Fibroblast of lung (primary cell): ENCODE data around the gene OSCAR.

ENCODE experiments used
- EZH2 ChIP-seq: IDR thresholded peaks from 2 replicates; pipeline ENCODE4 v1.5.1; 2012; ENCODE audit warnings: low read length, control low read depth, mild to moderate bottlenecking; ENCODE audit errors: missing control alignments
- TF ChIP-seq, protein P1 (sequence below), 2 donors: IDR thresholded peaks in 1 of 2; conservative IDR thresholded peaks in 1 of 2; 1 replicate in 1 of 2; 2 replicates in 1 of 2; pipeline ENCODE4 v1.5.1; 2011 to 2012; ENCODE audit warnings: low read length in 2 of 2, control low read depth in 1 of 2, inconsistent platforms in 1 of 2, low read depth in 1 of 2, mild to moderate bottlenecking in 1 of 2

DNA sequence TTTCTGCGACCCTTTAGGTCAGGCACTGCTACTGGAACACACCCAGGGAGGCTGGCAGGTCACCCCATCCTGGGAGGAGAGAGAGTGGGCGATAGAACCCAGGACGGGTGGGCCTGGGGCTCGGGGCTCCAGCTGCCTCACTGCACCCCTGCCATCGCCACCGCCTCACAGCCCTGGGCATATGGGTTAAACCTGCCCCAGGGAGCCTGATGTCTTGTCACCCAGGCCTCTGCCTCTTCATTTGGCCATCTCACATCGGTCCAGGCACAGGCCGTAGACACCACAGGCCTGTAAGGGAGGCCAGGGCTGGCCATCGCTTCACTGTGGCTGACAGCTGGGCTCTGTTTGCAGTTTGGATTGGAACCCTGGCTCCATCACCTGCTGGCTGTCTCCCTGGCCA is 25.1 kb upstream of the OSCAR start:
- TF ChIP-seq, protein P1, sequence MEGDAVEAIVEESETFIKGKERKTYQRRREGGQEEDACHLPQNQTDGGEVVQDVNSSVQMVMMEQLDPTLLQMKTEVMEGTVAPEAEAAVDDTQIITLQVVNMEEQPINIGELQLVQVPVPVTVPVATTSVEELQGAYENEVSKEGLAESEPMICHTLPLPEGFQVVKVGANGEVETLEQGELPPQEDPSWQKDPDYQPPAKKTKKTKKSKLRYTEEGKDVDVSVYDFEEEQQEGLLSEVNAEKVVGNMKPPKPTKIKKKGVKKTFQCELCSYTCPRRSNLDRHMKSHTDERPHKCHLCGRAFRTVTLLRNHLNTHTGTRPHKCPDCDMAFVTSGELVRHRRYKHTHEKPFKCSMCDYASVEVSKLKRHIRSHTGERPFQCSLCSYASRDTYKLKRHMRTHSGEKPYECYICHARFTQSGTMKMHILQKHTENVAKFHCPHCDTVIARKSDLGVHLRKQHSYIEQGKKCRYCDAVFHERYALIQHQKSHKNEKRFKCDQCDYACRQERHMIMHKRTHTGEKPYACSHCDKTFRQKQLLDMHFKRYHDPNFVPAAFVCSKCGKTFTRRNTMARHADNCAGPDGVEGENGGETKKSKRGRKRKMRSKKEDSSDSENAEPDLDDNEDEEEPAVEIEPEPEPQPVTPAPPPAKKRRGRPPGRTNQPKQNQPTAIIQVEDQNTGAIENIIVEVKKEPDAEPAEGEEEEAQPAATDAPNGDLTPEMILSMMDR (conservative IDR thresholded peaks at IDR 0.05 in 1 of 2, IDR thresholded peaks at IDR 0.05 in 1 of 2; ENCODE audit: low read depth in 1 of 2, low read length in 2 of 2): no peak
- no peak for TF ChIP-seq EZH2
